GM21381 (cell line): ENCODE measurements around the gene GNB3.
"Not testable (repeated sequence)": the region's sequence is repeated elsewhere in the genome, so short reads cannot be mapped to it uniquely, and the experiment has no call there.

Source experiments
- ATAC-seq: cut with Tn5 transposase; IDR thresholded peaks from one replicate; pipeline ENCODE4 v1.9.1; 2021; ENCODE audit warnings: mild to moderate bottlenecking, moderate library complexity; ENCODE audit not compliant: unreplicated experiment

The GNB3 gene

GRCh38 chr12:6858799-6859198 lies 18.1 kb downstream of the GNB3 start:
- no peak for ATAC-seq

- no peak for ATAC-seq
Measured at GRCh38 chr12:6860116-6860515, 19.4 kb downstream of the GNB3 start.

- ATAC-seq = no peak
Measured at GRCh38 chr12:6860942-6861341, 20.2 kb downstream of the GNB3 start.

GRCh38 chr12:6861391-6861790 lies 20.7 kb downstream of the GNB3 start:
- no peak for ATAC-seq

GRCh38 chr12:6863033-6863432 lies 22.3 kb downstream of the GNB3 start:
- ATAC-seq = no peak

- no peak for ATAC-seq
Measured at GRCh38 chr12:6863586-6864321, 23.0 kb downstream of the GNB3 start.

- ATAC-seq = not testable (repeated sequence)
Measured at GRCh38 chr12:6865307-6865706, 24.6 kb downstream of the GNB3 start.

GRCh38 chr12:6866163-6866919 lies 25.6 kb downstream of the GNB3 start:
- ATAC-seq = no peak

- peak; percentile 5 for ATAC-seq
Measured at GRCh38 chr12:6866920-6867412, 26.2 kb downstream of the GNB3 start.

- ATAC-seq = peak; percentile 57
Measured at GRCh38 chr12:6867413-6868210, 26.9 kb downstream of the GNB3 start, which contains the start of gene TPI1. Gene TPI1 (plus strand): TSS chr12:6867531. CDS start chr12:6867567, 36 bp downstream.

- no peak for ATAC-seq
Measured at GRCh38 chr12:6868211-6869048, 27.7 kb downstream of the GNB3 start.

GRCh38 chr12:6869049-6870021 lies 28.6 kb downstream of the GNB3 start:
- ATAC-seq = no peak

GRCh38 chr12:6870304-6870703 lies 29.6 kb downstream of the GNB3 start:
- ATAC-seq = not testable (repeated sequence)

- no peak for ATAC-seq
Measured at GRCh38 chr12:6871052-6871957, 30.6 kb downstream of the GNB3 start.

GRCh38 chr12:6872073-6873048 lies 31.6 kb downstream of the GNB3 start:
- ATAC-seq = no peak

GRCh38 chr12:6873094-6874014 lies 32.6 kb downstream of the GNB3 start, which contains the start of gene SPSB2:
Gene SPSB2 (minus strand): TSS chr12:6873303. CDS start chr12:6872901, 402 bp downstream.
- peak; percentile 75 for ATAC-seq
